DOHH2 (cell line): ENCODE data around the gene NEGR1.

Experiments
- H3F3A ChIP-seq: fragments of 200-600 bp; sonication (generic), shearing (Covaris generic); 2 replicates; pipeline ENCODE4 v1.6.0; 2016; ENCODE audit warnings: antibody characterized with exemption, mild to moderate bottlenecking; ENCODE audit not compliant: control insufficient read depth, insufficient read depth
- H3K27ac ChIP-seq: fragments of 200-600 bp; sonication (generic); 2 replicates; pipeline ENCODE4 v1.5.1; 2014; ENCODE audit warnings: low read depth, mild to moderate bottlenecking, low read length, moderate library complexity
- H3K27me3 ChIP-seq: fragments of 200-600 bp; sonication (generic); 2 replicates; pipeline ENCODE4 v1.6.1; 2014; ENCODE audit warnings: mild to moderate bottlenecking, low read length, mixed read lengths; ENCODE audit not compliant: control insufficient read depth
- H3K36me3 ChIP-seq: fragments of 200-600 bp; sonication (generic); 2 replicates; pipeline ENCODE4 v1.6.1; 2014; ENCODE audit warnings: mild to moderate bottlenecking, low read length, moderate library complexity, mixed read lengths; ENCODE audit not compliant: control insufficient read depth
- H3K4me1 ChIP-seq: fragments of 200-600 bp; sonication (generic); 2 replicates; pipeline ENCODE4 v1.6.1; 2014; ENCODE audit warnings: mild to moderate bottlenecking, low read length, mixed read lengths; ENCODE audit not compliant: control insufficient read depth
- H3K4me2 ChIP-seq: fragments of 200-600 bp; sonication (generic); 2 replicates; pipeline ENCODE4 v1.6.0; 2014; ENCODE audit warnings: mild to moderate bottlenecking, low read length, moderate library complexity
- H3K4me3 ChIP-seq: fragments of 200-600 bp; sonication (generic); 2 replicates; pipeline ENCODE4 v1.5.1; 2014; ENCODE audit warnings: mild to moderate bottlenecking, low read length, mixed read lengths
- H3K79me2 ChIP-seq: fragments of 200-600 bp; sonication (generic); 2 replicates; pipeline ENCODE4 v1.6.1; 2014; ENCODE audit warnings: mild to moderate bottlenecking, low read length, mixed read lengths; ENCODE audit not compliant: control insufficient read depth
- H3K9me2 ChIP-seq: fragments of 200-600 bp; sonication (generic); replicated peaks from 2 replicates; pipeline ENCODE4 v1.6.1; 2014; ENCODE audit warnings: mild to moderate bottlenecking, low read length, mixed read lengths; ENCODE audit not compliant: control insufficient read depth
- H3K9me3 ChIP-seq: fragments of 200-600 bp; sonication (generic); 2 replicates; pipeline ENCODE4 v1.6.1; 2014; ENCODE audit warnings: antibody characterized with exemption, low read length, mixed read lengths; ENCODE audit not compliant: control insufficient read depth, insufficient read depth
- H4K20me1 ChIP-seq: fragments of 200-600 bp; sonication (generic); 2 replicates; pipeline ENCODE4 v1.6.0; 2014; ENCODE audit warnings: low read depth, mild to moderate bottlenecking, antibody characterized with exemption, low read length, moderate library complexity; ENCODE audit not compliant: control insufficient read depth, insufficient read depth
- EZH2phosphoT487 ChIP-seq: fragments of 200-600 bp; sonication (generic); IDR thresholded peaks from 2 replicates; pipeline ENCODE4 v1.6.1; 2017; ENCODE audit warnings: borderline replicate concordance, mild to moderate bottlenecking, antibody characterized with exemption, low read length, moderate library complexity, mixed read lengths
- TF ChIP-seq, protein P1 (sequence below): fragments of 200-600 bp; sonication (generic); IDR thresholded peaks from one replicate; pipeline ENCODE4 v1.5.1; 2014; ENCODE audit warnings: antibody characterized with exemption, mild to moderate bottlenecking, low read depth, low read length; ENCODE audit not compliant: poor library complexity, severe bottlenecking

Gene NEGR1

DNA sequence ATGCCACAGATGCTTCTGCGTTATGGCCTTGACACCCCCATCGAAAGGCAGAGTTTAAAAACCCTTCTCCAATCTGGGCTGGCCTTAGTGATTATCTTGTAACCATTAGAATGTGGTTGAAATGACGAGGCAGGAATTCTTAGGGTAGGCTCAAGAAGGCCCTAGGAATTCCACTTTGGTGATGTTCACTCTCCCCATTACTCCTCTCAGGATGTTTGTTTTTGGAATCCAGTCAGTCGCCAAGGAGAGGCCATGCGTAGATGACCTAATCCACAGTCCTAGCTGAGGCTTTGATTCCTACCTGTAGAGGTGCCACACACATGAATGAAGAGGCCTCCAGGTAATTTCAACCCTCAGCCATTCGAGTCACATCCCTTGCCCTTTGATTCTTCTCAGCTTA, 318.2 kb downstream of the NEGR1 start:
- H3K4me2 ChIP-seq, result no peak overlapping the region
- H3F3A ChIP-seq, result no peaks in the 10 kb centered on the region
- H3K27ac ChIP-seq, result no peak overlapping the region
- no peaks in the 10 kb centered on the region for H3K4me1 ChIP-seq
- H3K9me2 ChIP-seq, result no peaks in the 10 kb centered on the region
- H3K27me3 ChIP-seq, result no peaks in the 10 kb centered on the region
- H3K4me3 ChIP-seq, result no peak overlapping the region
- no peak for TF ChIP-seq EZH2phosphoT487
- TF ChIP-seq, protein P1, sequence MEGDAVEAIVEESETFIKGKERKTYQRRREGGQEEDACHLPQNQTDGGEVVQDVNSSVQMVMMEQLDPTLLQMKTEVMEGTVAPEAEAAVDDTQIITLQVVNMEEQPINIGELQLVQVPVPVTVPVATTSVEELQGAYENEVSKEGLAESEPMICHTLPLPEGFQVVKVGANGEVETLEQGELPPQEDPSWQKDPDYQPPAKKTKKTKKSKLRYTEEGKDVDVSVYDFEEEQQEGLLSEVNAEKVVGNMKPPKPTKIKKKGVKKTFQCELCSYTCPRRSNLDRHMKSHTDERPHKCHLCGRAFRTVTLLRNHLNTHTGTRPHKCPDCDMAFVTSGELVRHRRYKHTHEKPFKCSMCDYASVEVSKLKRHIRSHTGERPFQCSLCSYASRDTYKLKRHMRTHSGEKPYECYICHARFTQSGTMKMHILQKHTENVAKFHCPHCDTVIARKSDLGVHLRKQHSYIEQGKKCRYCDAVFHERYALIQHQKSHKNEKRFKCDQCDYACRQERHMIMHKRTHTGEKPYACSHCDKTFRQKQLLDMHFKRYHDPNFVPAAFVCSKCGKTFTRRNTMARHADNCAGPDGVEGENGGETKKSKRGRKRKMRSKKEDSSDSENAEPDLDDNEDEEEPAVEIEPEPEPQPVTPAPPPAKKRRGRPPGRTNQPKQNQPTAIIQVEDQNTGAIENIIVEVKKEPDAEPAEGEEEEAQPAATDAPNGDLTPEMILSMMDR, result no peak
- H3K36me3 ChIP-seq, result no peaks in the 10 kb centered on the region
- H3K79me2 ChIP-seq, result no peaks in the 10 kb centered on the region
- H3K9me3 ChIP-seq, result no peaks in the 10 kb centered on the region
- no peaks in the 10 kb centered on the region for H4K20me1 ChIP-seq

DNA sequence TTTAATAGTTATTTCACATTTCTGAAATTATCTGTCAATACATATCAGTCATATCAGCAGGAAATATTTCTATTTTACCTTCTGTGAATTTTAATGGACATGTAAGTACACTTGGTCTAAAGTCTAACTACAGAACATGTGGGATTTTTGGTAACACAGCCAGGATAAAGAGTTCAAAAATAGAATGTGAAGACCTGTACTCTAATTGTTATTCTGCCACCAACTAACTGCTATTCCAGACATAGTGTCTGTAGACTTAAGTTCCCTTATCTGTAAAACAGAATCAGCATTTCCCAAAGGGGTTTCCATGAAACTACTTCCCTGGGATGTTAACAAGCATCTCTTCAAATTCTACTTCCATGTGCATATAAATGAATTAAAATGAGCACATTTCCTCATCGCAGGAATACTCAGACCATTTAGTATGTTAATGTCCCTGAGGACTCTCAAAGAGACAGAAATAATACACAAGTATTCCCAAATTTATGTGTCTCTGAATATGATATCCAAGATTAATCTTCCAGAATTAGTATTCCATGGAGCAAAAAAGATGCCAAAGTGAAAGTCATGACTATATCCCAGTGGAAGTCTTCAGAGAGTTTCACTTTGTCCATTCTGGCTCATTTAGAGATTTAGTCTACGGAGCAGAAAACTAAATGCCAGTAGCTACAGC, 325.6 kb downstream of the NEGR1 start:
- no peak for TF ChIP-seq EZH2phosphoT487
- TF ChIP-seq, protein P1, result no peak

DNA sequence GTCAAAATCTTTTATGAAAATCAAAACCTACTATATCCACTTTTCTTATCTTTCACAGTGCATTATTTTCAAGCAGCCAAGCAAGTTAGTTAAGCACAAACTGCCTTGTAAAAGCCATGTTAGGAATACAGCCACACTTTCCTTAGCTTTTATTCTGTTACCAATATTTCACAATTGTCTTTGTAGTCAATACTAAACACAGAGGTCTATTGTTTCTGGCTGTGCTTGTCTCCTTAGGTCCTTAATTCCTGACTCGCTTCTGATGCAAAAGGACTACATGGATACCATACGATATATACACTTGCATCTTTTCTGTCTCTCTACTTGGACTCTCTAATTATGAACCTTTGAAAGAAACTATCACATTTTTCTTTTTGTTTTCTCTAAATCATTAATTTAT, 331.8 kb downstream of the NEGR1 start:
- Histone ChIP-seq H3K36me3 (no peaks in the 10 kb centered on the region), H4K20me1 (no peaks in the 10 kb centered on the region), H3K4me1 (no peaks in the 10 kb centered on the region), H3K4me3 (no peak overlapping the region), H3K9me2 (no peaks in the 10 kb centered on the region; the same call in 1 of the 2 replicates), H3K9me3 (no peaks in the 10 kb centered on the region), H3K27ac (no peak overlapping the region), H3K79me2 (no peaks in the 10 kb centered on the region), H3K4me2 (no peak overlapping the region), H3K27me3 (no peaks in the 10 kb centered on the region), H3F3A (no peaks in the 10 kb centered on the region)
- TF ChIP-seq, protein P1, result no peak
- TF ChIP-seq EZH2phosphoT487, result no peak

More for the DNA sequence above, 325.6 kb downstream of the NEGR1 start:
- no peak overlapping the region for H3K27ac ChIP-seq
- no peaks in the 10 kb centered on the region for H3K4me1 ChIP-seq
- no peak overlapping the region for H3K4me3 ChIP-seq
- no peaks in the 10 kb centered on the region for H3K36me3 ChIP-seq
- H3K79me2 ChIP-seq, result no peaks in the 10 kb centered on the region
- no peaks in the 10 kb centered on the region for H3K9me3 ChIP-seq
- no peak overlapping the region for H3K4me2 ChIP-seq
- no peaks in the 10 kb centered on the region for H3K27me3 ChIP-seq
- H3F3A ChIP-seq, result no peaks in the 10 kb centered on the region
- no peaks in the 10 kb centered on the region; the same call in 1 of the 2 replicates for H3K9me2 ChIP-seq
- H4K20me1 ChIP-seq, result no peaks in the 10 kb centered on the region
